Measurements from ENCODE around the gene SEMA6A.
A peak's percentile ranks its signal among the peaks of the same experiment; 100 is the strongest.

The SEMA6A gene

DNA sequence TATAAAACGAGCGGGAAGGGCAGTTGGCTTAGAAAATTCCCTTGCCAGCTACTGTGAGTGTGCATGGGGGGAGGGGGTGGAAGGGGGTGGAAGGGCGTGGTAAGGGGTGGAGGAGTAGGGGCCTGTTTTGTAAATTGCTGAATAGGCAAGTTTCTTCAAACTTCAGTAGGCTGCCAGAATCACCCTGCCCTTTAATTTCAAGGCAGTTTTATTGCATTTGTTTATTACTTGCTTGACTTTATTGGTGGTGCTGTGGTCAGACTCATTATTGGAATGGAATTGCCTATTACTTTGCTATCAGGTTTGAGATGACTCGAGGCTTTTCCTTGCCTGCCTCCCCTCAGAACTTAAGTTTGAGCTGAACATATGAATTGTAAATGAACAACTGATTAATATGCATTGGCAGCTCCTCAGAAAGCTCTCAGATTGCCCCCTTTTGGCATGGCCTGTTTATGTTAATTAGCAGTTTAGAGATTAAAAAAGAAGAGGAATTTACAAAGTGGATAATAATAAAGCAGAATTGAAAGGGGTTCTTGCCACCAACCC is 76.0 kb downstream of the SEMA6A start:
- Histone ChIP-seq H3K9me3 (ENCODE audit: control insufficient read depth, low read length) (no peaks in the 10 kb centered on the region), H3K4me3 (ENCODE audit: insufficient read depth, low read depth, low read length) (no peak overlapping the region), H3K27me3 (ENCODE audit: control insufficient read depth, insufficient read depth, low read length, poor library complexity, severe bottlenecking) (no peaks in the 10 kb centered on the region), H3K27ac (ENCODE audit: insufficient read depth, low read depth, low read length, poor library complexity, severe bottlenecking) (no peak overlapping the region), H3K36me3 (ENCODE audit: control insufficient read depth, insufficient read depth, low read length) (peaks cover 23% of the 10 kb centered on the region), H3K4me1 (ENCODE audit: control insufficient read depth, insufficient read depth, low read length) (peaks cover 32% of the 10 kb centered on the region)
- 84 to 87% methylated on average over 4 of the region's 4 CpGs for WGBS, 2 experiments

DNA sequence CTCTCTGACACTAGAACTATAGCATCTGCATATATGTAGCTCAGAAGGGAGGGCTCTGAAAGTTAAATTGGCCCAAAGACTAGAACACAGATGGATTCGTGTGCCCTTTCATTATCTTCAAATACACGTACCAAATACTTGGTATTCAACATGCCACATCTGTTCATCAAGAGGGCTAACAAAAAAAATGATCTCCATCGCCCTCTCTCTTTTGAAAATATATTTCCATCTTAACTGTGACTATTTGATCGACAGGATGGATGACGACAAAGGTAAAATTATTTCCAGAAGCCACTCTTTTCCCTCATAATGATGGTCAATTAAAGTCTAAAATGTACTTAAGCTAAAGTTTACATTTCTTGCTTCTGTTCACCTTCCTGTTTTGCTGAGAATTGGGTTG is 77.0 kb downstream of the SEMA6A start:
- WGBS, 2 experiments: 93 to 95% methylated on average over 2 to 5 of the region's 5 CpGs
- Histone ChIP-seq H3K27me3 (ENCODE audit: control insufficient read depth, insufficient read depth, low read length, poor library complexity, severe bottlenecking) (no peaks in the 10 kb centered on the region), H3K36me3 (ENCODE audit: control insufficient read depth, insufficient read depth, low read length) (peaks cover 20% of the 10 kb centered on the region), H3K27ac (ENCODE audit: insufficient read depth, low read depth, low read length, poor library complexity, severe bottlenecking) (no peak overlapping the region), H3K4me3 (ENCODE audit: insufficient read depth, low read depth, low read length) (no peak overlapping the region), H3K4me1 (ENCODE audit: control insufficient read depth, insufficient read depth, low read length) (peaks cover 26% of the 10 kb centered on the region), H3K9me3 (ENCODE audit: control insufficient read depth, low read length) (no peaks in the 10 kb centered on the region)

- Histone ChIP-seq H3K27me3 (ENCODE audit: control insufficient read depth, insufficient read depth, low read length, poor library complexity, severe bottlenecking) (no peaks in the 10 kb centered on the region), H3K4me3 (ENCODE audit: insufficient read depth, low read depth, low read length) (no peak overlapping the region), H3K27ac (ENCODE audit: insufficient read depth, low read depth, low read length, poor library complexity, severe bottlenecking) (no peak overlapping the region), H3K9me3 (ENCODE audit: control insufficient read depth, low read length) (no peaks in the 10 kb centered on the region), H3K36me3 (ENCODE audit: control insufficient read depth, insufficient read depth, low read length) (peaks cover 20% of the 10 kb centered on the region), H3K4me1 (ENCODE audit: control insufficient read depth, insufficient read depth, low read length) (peaks cover 25% of the 10 kb centered on the region)
- 96 to 97% methylated on average over 9 of the region's 9 CpGs for WGBS, 2 experiments
These were observed 78.8 kb downstream of the SEMA6A start for GRCh38 chr5:116495786-116496357.

- Histone ChIP-seq H3K4me1 (ENCODE audit: control insufficient read depth, insufficient read depth, low read length) (peaks cover 25% of the 10 kb centered on the region), H3K27ac (ENCODE audit: insufficient read depth, low read depth, low read length, poor library complexity, severe bottlenecking) (peak overlapping the region; percentile 30), H3K27me3 (ENCODE audit: control insufficient read depth, insufficient read depth, low read length, poor library complexity, severe bottlenecking) (no peaks in the 10 kb centered on the region), H3K4me3 (ENCODE audit: insufficient read depth, low read depth, low read length) (no peak overlapping the region), H3K9me3 (ENCODE audit: control insufficient read depth, low read length) (no peaks in the 10 kb centered on the region), H3K36me3 (ENCODE audit: control insufficient read depth, insufficient read depth, low read length) (peaks cover 20% of the 10 kb centered on the region)
- 86 to 88% methylated on average over 6 of the region's 6 CpGs for whole genome bisulfite sequencing, 2 experiments
These were observed 79.7 kb downstream of the SEMA6A start for GRCh38 chr5:116494784-116495450.

DNA sequence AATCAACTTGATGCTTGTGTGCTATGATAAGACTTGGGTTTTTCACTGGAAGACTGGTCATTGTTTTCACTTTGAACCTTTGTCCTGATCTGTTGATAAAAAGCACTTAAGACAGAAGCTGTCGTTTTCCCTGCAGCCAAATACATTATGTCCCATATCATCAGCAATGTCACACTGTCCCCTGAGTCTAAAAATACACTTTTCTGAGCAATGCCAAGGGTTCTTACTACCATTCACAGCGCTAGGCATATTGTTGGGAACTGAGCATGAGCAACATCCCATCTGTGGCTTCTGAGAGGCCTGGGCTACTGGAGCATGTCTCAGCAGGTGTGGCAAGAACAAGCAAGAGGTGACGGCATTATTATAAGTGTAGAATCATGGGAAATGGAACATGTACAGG is 81.8 kb downstream of the SEMA6A start:
- H3K27me3 ChIP-seq (ENCODE audit: control insufficient read depth, insufficient read depth, low read length, poor library complexity, severe bottlenecking): no peaks in the 10 kb centered on the region
- no peak overlapping the region for H3K27ac ChIP-seq (ENCODE audit: insufficient read depth, low read depth, low read length, poor library complexity, severe bottlenecking)
- no peak overlapping the region for H3K4me3 ChIP-seq (ENCODE audit: insufficient read depth, low read depth, low read length)
- no peaks in the 10 kb centered on the region for H3K9me3 ChIP-seq (ENCODE audit: control insufficient read depth, low read length)
- H3K4me1 ChIP-seq (ENCODE audit: control insufficient read depth, insufficient read depth, low read length): peaks cover 17% of the 10 kb centered on the region
- peaks cover 34% of the 10 kb centered on the region for H3K36me3 ChIP-seq (ENCODE audit: control insufficient read depth, insufficient read depth, low read length)
- 94 to 96% methylated on average over 3 of the region's 3 CpGs for WGBS, 2 experiments

- Histone ChIP-seq H3K36me3 (ENCODE audit: control insufficient read depth, insufficient read depth, low read length) (peaks cover 34% of the 10 kb centered on the region), H3K4me3 (ENCODE audit: insufficient read depth, low read depth, low read length) (no peak overlapping the region), H3K4me1 (ENCODE audit: control insufficient read depth, insufficient read depth, low read length) (peaks cover 17% of the 10 kb centered on the region), H3K27ac (ENCODE audit: insufficient read depth, low read depth, low read length, poor library complexity, severe bottlenecking) (no peak overlapping the region), H3K9me3 (ENCODE audit: control insufficient read depth, low read length) (no peaks in the 10 kb centered on the region), H3K27me3 (ENCODE audit: control insufficient read depth, insufficient read depth, low read length, poor library complexity, severe bottlenecking) (no peaks in the 10 kb centered on the region)
- WGBS, 2 experiments: 94 to 96% methylated on average over 3 of the region's 3 CpGs
These were observed 82.5 kb downstream of the SEMA6A start for GRCh38 chr5:116492016-116492623.

DNA sequence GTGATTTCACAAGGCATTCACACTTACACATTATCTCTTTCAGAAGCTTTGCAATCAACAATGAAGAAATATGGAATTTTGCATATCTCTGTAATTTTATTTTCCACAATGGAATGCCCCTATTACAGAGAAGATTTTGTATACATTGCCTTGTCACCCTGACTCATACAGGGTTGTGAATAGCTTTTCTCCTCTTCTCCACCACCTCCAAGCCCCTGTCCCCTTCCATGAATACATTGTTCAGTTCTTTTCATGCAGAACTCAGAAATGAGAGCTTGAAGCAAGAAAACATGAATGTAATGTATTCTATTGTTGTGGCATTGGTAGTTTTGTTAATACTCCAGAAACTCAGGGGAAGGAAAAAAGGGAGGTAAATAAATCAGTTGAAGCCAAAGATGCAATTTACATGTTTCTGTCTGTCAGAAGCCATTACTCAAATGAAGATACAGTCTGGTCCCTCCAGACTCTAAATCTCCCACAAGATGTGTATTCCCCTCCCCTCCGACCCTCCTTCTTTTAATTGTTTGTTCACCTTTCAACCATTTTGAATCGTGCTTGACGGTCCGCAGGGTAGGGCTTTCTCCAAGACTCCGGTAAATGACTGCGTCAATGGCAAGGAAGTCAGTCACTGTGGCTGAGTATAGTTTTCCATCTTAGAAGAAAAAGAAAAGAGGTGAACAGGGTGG is 86.1 kb downstream of the SEMA6A start:
- Histone ChIP-seq H3K9me3 (ENCODE audit: control insufficient read depth, low read length) (no peaks in the 10 kb centered on the region), H3K36me3 (ENCODE audit: control insufficient read depth, insufficient read depth, low read length) (peaks cover 38% of the 10 kb centered on the region), H3K4me3 (ENCODE audit: insufficient read depth, low read depth, low read length) (no peak overlapping the region), H3K4me1 (ENCODE audit: control insufficient read depth, insufficient read depth, low read length) (no peaks in the 10 kb centered on the region), H3K27ac (ENCODE audit: insufficient read depth, low read depth, low read length, poor library complexity, severe bottlenecking) (no peak overlapping the region), H3K27me3 (ENCODE audit: control insufficient read depth, insufficient read depth, low read length, poor library complexity, severe bottlenecking) (no peaks in the 10 kb centered on the region)
- WGBS, 2 experiments: 93 to 98% methylated on average over 6 of the region's 6 CpGs

- H3K4me1 ChIP-seq (ENCODE audit: control insufficient read depth, insufficient read depth, low read length): no peaks in the 10 kb centered on the region
- H3K27me3 ChIP-seq (ENCODE audit: control insufficient read depth, insufficient read depth, low read length, poor library complexity, severe bottlenecking): no peaks in the 10 kb centered on the region
- no peak overlapping the region for H3K4me3 ChIP-seq (ENCODE audit: insufficient read depth, low read depth, low read length)
- H3K9me3 ChIP-seq (ENCODE audit: control insufficient read depth, low read length): no peaks in the 10 kb centered on the region
- 91 to 93% methylated on average over 1 of the region's 1 CpG for WGBS, 2 experiments
- H3K27ac ChIP-seq (ENCODE audit: insufficient read depth, low read depth, low read length, poor library complexity, severe bottlenecking): no peak overlapping the region
- peaks cover 43% of the 10 kb centered on the region for H3K36me3 ChIP-seq (ENCODE audit: control insufficient read depth, insufficient read depth, low read length)
These were observed 87.6 kb downstream of the SEMA6A start for GRCh38 chr5:116487045-116487444.

DNA sequence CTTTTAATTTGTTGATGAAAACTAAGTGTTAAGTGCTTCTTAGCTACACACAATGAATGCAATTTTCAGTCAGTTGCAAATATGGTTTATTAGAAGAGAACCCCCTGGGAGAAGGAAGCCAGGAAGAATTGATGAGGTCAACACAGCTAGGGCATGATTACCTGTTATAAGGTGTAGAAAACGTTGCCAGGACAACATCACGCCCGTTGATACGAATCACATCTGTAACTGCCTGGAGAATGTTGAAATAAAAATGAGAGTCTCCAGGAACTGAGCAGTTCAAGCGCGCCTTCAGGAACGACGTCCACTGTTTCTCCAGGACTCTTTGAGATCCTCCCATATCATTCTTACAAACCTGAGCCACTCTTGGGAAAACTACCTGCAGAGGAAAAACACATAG is 88.0 kb downstream of the SEMA6A start:
- Histone ChIP-seq H3K4me3 (ENCODE audit: insufficient read depth, low read depth, low read length) (no peak overlapping the region), H3K9me3 (ENCODE audit: control insufficient read depth, low read length) (no peaks in the 10 kb centered on the region), H3K4me1 (ENCODE audit: control insufficient read depth, insufficient read depth, low read length) (no peaks in the 10 kb centered on the region), H3K27ac (ENCODE audit: insufficient read depth, low read depth, low read length, poor library complexity, severe bottlenecking) (no peak overlapping the region), H3K36me3 (ENCODE audit: control insufficient read depth, insufficient read depth, low read length) (peaks cover 44% of the 10 kb centered on the region), H3K27me3 (ENCODE audit: control insufficient read depth, insufficient read depth, low read length, poor library complexity, severe bottlenecking) (no peaks in the 10 kb centered on the region)
- 94 to 95% methylated on average over 8 of the region's 8 CpGs for WGBS, 2 experiments

DNA sequence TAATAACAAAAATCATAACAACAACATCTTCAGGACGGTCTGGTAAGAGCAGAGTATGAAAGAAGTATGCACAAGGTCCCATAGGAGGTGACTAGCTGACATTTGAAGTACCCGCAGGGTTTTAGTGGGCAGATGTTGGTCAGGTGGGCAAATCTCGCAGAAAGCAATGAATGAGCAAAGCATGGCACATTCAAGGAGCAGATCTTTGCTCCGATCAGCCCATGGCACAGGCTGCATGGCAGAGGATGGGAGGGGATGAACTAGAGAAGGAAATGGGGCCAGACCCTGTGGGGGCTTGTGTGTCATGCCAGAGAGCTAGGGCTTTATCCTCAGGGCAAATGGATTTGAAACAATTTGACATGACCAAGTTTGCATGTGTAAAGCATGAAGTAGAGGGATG is 90.0 kb downstream of the SEMA6A start:
- Histone ChIP-seq H3K36me3 (ENCODE audit: control insufficient read depth, insufficient read depth, low read length) (peaks cover 49% of the 10 kb centered on the region), H3K4me3 (ENCODE audit: insufficient read depth, low read depth, low read length) (no peak overlapping the region), H3K4me1 (ENCODE audit: control insufficient read depth, insufficient read depth, low read length) (no peaks in the 10 kb centered on the region), H3K27ac (ENCODE audit: insufficient read depth, low read depth, low read length, poor library complexity, severe bottlenecking) (no peak overlapping the region), H3K9me3 (ENCODE audit: control insufficient read depth, low read length) (no peaks in the 10 kb centered on the region), H3K27me3 (ENCODE audit: control insufficient read depth, insufficient read depth, low read length, poor library complexity, severe bottlenecking) (no peaks in the 10 kb centered on the region)
- WGBS, 2 experiments: 92 to 95% methylated on average over 4 of the region's 4 CpGs
